Hippocampal formation (tissue), 2 donors: ENCODE measurements around the gene HOXB9.

Source experiments
- DNase-seq, 2 donors: peaks; one replicate each; lab custom pipeline; 2025; lab: John Stamatoyannopoulos, UW

Gene HOXB9

DNA sequence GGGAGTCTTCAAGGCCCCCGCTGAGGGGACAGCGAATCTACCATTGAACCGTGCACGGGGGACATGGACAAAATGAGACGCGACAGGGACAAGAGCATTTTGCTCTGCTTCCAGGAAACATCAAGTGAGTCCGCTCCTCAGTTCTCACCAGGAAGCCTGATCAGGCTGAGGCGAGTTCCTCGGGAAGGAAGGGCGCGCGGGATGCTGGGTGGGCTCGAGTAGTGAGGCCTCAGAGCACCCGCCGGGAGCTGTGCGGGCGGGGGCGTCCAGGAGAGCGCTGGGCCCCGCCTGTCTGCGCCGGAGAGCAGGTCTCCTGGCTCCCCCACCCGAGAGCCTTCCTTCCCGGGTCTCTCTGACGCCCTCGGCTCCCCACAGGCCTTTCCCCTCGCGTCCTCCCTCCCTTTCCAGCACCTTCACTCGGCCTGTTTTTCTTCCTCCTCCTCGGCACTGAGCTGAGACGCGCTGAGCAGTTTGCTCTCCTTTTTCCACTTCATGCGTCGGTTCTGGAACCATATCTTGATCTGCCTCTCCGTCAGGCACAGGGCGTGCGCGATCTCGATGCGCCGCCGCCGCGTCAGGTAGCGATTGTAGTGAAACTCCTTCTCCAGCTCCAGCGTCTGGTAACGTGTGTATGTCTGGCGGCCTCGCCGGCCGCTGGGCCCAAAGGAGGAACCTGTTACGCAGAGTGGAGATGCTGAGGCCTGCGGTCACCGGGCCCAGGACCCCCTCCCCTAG, 30.0 kb downstream of the HOXB9 start:
- DNase-seq: no peak

DNA sequence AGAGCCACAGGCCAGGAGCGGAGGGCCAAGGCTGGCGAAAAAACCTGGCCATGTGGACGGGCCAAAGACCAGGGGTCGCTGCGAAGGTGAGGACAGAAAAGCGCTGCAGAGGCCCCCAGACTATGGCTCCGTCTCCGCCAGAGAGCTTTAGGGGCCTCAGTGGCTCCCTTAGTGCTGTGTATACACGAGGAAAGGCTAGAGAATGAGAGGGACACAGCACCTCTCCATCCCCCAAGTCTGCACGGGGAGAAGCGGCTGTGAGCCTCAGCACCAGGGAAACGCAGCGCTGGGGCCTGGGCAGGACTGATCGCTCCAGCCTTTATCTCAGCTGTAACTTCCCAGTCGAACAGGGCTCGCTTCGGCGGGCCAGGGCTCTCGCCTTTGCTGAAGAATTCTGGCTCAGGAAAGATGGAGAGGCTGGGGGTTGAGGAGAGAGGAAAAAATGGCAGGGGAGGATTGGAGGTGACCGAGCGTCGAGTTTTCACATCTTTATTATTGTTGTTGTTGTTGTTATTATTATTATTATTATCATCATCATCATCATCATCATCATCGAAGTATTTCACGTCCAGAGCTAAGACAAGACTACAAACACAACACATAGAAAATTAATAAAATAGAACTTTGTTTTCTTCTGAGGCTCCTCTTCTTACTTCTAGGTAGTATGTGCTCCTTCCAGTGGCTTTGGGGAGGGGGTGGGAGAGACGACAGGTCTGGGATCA, 30.7 kb downstream of the HOXB9 start:
- DNase-seq: no peak

DNA sequence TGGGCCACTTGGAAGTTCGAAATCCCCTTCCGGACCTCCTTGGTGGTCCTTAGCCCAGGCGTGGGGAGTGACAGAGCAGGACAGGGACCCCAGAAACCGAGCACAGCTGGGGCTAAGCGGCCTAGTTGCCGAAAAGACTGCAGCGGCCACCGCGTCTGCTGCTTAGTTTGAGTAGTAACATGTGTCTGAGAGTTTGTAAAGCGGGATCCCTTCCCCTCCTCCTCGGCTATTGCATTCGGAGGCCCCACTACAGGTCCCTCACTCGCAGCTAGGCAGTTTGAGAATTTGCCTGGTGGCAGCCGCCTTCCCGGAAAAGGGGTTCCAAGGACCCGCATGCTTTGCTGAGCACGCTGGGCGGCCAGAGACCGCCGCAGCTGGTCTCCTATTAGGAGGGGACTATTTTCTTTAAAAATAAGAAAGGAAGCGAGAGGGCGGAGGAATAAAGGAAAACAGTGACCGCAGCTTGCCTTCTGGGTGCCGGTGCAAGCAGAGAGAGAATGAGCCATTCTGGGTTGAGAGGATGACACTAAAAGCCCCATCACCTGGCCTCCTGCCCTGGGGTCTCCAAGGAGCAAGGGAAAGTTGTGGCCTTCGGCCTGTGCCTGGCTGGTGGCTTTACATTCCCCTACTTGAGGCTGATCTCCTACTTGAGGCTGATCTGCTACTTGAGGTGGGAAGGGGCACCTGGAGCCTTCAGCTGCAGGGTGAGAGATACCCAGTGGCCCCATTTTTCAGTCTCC, 31.4 kb downstream of the HOXB9 start:
- no peak for DNase-seq

DNA sequence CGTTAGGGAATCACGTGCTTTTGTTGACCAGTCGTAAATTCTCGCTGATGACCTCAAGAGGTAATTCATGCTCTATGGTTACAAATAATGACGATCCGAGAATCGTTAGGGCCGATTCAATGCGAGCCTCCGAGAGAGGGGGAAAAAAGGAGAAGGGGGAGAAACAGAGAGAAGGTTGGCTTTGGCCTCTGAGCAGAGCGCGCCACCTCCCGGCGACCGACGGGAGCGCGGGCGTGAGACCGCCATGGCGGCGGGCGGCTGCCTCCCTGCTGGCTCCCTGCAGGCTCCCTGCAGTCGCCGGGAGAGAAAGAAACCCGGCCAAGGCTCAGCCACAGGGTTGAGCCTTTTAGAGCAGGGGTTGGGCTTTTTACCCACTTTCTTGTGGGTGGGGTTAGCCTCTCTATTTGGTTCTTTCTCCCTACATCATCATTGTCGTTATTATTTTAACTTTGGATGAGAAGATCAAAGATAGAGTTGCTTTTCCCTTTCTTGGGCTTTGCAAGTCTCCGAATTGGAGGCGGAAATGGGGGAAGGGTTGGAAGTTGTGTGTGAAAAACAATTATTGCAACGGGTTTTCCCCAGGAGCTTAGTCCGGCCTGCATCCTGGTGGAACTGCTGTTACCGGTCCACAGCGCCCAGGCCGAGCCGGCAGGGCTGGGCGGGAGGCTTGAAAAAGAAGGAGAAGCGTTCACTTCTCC, 32.2 kb downstream of the HOXB9 start:
- DNase-seq: no peak

DNA sequence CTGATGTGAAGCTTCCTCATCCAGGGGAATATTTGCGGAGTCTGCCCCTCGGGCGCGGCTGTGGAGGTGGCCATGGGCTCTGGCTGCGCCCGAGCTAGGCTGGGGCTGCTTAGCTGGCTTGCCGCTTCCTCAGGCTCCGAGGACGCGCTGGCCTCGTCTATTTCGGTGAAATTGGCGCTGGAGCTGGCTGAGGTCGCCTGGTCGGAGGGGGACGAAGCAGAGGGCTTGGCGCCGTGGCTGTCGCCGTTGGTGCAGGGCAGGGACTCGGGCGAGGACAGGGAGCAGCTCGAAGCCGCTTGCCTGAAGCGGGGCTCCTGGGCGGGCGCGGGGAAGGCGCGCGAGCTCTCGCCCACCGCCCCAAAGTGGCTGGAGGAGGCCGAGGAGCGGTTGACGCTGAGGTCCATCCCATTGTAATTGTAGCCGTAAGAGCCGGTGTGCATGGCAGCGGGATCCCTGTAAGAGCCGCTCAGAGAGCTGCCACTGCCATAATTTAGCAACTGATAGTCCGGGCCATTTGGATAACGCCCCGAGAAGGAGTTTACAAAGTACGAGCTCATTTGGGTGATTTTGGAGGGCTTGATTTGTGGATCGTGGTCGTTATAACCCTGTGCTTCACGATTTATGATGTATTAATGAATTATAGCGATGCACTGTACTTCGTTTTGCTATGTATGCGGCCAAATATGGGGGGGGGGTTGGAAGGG, 32.9 kb downstream of the HOXB9 start, which contains the start of gene HOXB5:
TSS of gene HOXB5 (minus strand) at position 654 of the 704 bp plus-strand sequence. CDS start at position 557, 97 bp downstream.
- no peak for DNase-seq

DNA sequence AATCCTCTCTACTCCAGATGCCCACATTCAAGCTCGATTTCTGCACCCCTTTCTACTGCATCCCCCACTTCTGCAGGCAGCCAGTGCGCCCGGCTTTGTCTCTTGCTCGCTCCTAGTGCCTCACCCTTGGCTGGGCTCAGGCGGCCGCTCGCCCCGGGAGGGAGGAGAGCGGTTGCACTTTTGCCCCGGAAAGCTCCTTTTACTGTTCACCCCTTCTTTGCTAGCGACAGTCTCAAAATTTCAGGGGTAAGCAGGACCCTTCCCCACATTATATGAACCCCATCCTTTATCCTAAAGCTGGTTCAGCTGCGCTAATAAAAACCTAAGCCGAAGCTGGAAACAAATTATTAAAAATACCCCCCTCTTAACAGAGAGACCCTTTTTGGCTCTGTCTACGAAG, 33.6 kb downstream of the HOXB9 start:
- no peak for DNase-seq

DNA sequence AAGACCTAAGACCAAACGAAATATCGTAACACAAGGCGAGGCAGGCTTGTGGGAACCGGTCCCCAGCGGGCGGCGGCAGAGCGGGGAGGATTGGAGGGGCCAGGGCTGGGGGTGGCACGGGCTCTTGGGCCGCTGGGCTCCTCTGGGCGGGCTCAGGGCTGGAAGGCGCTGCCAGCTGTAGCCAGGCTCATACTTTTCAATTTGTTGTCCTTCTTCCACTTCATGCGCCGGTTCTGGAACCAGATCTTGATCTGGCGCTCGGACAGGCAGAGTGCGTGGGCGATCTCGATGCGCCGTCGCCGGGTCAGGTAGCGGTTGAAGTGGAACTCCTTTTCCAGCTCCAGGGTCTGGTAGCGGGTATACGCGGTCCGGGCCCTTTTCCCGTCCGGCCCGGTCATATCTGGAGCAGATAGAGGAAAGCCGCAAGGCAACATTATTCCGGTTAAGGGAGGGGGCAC, 34.1 kb downstream of the HOXB9 start:
- DNase-seq: no peak

DNA sequence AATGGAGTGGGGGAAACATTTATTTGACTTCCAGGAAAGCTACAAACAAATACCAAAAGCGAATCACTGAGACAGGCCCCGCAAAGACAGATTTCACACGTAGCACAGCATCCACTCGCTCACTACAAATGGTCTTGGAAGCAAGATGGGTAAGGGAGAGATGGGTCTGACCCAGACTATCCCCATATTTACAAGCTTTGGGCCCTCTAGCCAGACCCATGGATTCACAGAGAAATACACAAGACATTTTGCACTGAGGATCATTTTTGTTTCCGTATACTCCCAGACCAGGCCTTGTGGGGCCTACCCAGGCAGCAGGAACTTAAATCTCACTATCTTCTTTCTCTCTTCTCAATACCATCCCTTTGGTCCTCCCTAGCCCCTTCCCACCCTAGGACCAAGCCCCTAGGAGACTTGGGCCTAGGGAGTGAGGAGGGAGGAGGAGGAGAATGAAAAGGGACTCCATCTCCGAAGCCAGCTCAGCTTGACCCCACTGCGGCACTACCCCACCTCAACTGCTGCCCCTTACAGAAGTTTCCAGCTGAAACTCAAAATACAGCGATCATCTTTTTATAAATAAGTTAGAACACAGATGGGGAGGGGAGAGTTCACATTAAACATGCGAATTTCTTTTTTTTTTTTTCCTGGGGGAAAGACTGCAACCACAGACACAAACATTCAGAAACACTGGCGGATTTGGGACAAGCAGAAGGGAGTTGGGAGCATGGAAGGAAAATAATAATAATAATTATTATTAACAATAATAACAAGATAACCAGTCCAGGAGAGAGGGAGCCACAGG, 34.7 kb downstream of the HOXB9 start:
- DNase-seq: no peak

DNA sequence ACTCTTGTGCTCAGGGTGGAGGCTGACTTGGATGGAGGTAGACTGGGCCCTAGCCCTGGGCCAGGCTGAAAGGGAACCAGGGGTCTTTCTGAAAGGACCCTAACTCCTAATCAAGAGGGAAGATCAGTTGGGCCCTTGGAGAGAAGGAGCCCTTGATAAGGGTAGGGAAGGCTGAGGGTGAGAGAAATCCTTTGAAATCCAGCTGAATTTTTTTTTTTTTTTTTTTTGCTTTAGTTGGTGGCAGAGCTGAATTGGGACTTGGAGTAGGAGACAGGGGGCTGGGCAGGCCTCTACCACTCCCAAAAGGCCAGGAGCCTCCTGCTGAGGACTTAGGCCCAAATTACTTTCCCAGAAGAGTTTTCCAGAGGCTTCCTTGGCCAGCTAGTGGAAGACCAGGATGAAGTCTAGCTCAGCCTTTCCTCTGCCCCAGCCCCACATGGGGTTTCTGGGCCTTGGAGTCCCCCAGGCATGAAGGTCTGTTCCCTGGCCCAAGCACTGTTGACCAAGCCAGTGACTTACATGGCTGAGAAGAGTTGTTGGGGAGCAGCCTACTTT, 35.5 kb downstream of the HOXB9 start:
- no peak for DNase-seq

DNA sequence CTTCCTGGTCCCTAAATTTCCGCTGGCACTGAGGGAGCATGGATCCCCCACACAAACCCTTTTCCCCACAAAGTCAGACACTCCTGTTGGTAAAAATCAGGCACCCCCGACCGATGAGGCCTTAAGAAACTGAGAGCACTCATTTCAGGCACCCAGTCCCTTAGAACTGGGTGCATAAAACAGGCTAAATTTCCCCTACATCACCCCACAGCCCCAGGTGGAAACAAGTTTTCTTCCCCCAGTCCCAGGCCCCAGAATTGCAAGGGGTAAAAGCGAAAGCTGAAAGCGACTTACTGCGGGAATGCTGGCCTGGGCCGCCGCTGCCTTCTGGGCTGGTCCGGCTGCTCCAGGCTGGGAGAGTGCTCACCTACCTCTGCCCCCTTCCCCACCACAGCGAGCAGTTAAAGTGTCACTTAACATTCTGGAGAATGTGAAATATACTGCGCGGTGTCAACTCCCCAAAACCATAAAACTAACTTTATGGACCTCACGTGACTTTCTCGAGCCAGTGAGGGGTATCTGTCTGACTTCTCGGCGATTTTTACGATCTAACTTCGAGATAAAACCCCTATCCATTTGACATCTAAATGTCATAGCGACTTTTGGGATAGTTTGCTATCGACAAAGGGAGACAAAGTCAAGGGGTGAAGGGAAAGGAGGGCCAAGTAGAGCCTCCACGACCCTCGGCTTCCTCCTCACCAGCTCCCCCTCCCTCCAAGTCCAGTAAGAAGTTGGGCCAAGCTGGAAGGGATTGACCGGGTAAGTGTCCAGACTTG, 36.1 kb downstream of the HOXB9 start, which contains the start of gene HOXB3:
TSS of gene HOXB3 (minus strand) at position 411 of the 776 bp plus-strand sequence. CDS start 37,767 bp downstream, outside the sequence.
- no peak for DNase-seq

DNA sequence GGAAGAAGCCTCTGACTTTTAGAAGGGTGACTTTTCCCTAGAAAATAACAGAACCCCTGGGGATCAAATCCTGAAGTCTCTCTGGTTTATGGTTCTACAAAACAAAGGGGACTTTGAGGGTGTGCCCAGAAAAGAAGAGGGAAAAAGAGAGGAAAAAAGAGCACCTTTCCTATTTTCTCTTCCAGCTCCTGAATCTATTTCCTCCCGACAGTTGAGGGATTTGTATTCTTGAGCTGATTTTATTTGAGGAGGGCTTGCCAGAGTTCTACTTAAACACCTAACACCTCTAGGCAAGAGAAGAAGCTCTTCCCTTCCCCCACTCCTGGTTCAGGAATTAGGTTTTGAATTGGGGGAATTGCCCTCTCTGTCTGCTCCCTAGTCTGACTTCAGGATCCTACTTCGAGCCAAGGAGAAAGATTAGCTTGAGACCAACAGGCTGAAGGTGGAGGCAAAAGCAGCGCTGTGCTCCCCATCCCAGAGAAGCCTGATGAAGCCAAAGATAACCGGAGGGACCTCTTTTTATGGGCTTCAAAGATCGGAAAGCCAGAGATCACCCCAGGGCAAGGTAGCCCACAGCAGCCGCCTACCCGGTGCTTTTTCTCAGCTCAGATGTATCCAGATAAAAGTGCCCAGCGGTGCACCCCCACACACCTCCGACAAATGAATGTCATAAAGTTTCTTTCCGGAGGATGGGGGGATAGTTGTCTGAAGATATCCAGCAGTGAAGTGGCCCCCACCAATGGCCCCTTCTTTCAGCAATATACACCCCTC, 36.9 kb downstream of the HOXB9 start:
- DNase-seq: no peak

DNA sequence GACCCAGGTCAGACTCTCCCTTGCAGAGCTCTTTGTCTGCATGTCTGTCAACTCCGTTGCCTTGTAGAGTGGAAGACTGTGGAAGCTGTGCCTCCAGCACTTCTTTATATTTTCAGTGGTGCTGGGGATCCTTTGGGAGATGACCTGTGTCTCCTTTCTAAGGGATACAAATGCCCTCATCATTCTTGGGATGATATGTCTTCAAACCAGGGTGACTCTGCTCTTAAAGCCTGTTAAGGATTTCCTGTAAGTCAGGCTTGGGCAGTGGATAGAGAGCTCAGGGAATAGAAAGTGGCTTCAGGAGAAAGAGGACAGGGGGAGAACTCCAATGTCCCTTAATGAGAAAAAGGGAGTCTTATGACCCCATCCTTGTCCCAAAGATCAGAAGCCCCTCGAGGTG, 37.6 kb downstream of the HOXB9 start:
- DNase-seq: no peak

DNA sequence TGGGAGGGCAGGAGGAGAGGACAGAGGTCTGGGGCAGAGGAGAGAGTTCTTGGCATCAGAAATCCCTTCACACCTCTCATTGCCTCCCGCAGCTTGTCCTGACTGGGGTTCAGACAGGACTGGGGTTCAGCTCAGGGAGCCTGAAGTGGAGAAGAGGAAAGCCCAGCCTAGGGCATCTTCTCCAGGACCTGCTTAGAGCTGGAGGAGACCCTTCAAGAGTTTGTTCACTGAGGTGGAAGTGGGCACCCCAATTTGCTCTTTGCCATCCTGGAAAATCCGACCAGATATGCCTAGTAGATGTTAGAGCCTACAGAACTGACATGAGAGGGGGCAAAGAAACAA, 38.1 kb downstream of the HOXB9 start:
- DNase-seq: no peak

DNA sequence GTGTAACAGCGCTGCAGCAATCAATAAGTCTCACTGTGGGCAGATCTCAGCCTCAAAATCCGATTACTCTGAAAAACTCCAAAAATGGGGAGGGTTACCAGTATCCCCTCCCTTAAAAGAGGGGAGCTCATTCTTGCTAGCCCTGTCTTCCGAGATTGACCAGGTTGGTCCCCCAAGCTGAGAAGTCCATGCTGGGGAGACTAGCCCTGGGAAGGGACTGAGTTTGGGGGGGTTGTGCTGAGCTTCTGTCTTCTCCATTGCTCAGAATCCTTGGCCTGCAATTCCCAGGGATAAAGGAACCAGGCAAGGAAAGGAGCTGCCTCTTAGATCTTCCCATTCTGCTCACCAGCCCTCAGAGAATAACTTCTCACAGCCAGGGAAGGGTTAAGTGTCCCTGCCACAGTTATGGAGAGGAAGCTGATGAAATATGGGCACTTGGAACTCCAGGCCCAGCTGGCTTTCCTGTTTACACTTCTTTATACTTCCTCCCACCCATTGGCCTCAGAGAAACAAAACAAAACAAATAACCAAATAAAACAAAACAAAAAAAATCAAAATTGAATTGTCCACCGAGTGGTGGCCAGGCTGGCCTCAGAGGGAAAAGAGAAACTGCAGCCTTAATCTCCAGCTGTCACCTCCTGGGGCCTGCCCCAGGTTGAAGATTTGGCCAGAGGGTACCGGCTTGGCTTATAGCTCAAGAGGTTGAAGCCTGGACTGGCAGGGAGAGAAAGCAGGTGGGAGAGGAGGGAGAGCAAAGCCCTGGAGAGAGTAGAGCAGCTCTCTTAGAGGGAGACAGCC, 38.7 kb downstream of the HOXB9 start:
- no peak for DNase-seq

DNA sequence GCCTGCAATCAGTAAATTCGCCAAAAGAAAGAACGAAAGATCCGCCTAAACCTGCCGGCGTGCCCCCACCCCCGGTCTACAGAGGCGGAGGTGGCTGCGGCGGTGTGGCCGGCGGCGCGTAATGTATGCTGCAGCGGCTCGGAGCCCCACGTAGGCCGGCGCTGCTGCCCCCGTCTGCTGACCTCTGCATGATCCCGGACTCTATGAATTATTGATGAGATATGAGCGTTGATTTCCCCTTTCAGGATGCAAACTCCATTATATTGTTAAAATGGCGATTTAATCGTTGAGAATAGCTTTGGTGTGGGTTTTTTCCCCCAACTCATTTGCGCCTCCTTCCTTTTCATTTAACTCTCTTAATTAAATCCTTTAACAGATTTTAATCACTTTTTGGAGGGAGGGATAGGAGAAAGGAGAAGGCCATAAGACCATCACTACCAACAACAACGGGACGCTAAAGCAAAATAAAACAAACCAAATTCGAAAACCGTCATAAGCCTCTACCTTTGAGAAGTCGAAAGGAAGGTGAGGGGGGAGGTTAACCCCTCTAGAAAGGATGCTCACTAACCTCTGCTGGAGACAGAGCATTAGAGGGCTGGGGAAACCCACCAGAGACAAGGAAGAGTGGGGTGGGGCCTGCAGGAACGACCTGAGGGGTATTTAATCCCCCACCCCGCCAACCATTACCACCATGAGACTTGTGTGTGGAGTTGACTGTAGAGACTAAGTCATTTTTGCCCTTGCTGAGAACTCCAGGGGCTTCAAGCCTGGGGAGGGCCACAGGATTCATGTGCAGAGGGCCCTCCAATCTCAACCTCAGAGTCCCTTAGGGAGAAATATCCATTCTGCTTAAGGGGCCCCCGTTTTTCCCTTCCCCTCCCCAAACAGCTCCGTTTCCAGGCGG, 39.6 kb downstream of the HOXB9 start:
- no peak for DNase-seq

DNA sequence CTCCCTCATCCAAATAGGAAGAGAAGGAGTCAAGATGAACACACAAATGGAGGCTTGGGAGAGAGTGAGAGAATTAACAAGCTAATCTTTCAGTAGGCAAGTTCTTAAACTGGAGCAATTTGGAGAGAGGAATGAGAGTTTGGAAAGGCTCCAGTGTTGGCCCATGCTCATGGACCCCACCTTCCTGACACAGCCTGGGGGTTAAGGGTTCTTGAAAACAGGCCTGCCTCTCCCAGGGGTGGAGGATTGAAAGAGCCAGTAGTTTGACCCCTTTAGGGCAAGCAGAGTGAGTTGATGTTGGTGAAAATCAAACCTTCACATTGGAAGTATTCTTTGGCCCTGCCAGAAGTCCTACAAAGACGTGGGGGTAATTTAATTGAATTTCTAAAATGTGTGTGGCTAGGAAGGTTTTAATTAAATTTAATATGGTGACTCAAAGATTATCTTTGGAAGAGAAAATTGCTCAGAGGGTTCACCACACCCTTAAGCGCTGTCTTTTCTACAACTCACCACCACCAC, 41.9 kb downstream of the HOXB9 start:
- no peak for DNase-seq
